Right hindlimb (tissue), 1 donor: ENCODE data around the gene ALDH2.
"Not testable (repeated sequence)": the region's sequence is repeated elsewhere in the genome, so short reads cannot be mapped to it uniquely, and the experiment has no call there.

ENCODE experiments used
- DNase-seq: peaks from one replicate; pipeline ENCODE4 v3.0.0-alpha.2; 2018

The ALDH2 gene

DNA sequence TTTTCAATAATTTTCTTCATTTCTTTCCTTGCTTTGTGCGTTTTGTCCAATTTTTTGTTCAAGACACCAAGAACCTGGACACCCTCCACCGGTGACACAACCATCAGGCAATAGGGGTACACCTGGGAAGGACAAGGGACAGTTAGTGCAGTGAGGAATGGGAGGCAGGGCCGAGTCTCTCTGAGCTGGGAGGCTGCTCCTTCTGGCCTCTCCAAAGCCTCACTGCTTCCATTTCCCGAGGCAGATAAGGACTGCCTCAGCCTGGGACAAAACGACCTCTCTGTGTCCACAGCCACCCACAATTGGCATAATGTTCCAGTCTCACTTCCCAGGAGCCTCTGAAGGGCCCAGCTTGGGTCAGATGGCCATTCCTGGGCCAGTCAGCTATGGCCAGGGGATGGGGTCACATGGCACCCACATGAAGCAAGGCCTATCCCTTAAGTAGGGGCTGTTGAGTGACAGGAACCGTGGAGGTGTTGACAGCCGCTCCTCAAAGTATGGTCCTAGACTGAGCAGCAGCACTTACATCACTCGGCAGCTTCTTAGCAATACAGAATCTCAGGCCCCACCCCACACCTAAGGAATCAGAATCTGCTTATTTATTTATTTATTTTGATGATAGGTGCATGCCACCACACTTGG, 61.7 kb downstream of the ALDH2 start:
- DNase-seq, result no peak

- not testable (repeated sequence) for DNase-seq
These were observed 62.9 kb downstream of the ALDH2 start for GRCh38 chr12:111829635-111830034.

DNA sequence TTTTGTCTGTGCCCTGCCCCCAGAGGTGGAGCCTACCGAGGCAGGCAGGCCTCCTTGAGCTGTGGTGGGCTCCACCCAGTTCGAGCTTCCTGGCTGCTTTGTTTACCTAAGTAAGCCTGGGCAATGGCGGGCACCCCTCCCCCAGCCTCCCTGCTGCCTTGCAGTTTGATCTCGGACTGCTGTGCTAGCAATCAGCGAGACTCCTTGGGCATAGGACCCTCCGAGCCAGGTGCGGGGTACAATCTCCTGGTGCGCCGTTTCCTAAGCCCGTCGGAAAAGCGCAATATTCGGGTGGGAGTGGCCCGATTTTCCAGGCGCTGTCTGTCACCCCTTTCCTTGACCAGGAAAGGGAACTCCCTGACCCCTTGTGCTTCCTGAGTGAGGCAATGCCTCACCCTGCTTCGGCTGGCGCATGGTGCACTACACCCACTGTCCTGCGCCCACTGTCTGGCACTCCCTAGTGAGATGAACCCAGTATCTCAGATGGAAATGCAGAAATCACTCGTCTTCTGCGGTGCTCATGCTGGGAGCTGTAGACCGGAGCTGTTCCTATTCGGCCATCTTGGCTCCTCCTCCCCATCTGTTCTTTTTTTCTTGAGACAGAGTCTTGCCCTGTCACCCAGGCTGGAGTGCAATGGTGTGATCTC, 68.1 kb downstream of the ALDH2 start:
- not testable (repeated sequence) for DNase-seq

GRCh38 chr12:111835531-111836181, 68.9 kb downstream of the ALDH2 start:
- DNase-seq, result not testable (repeated sequence)

DNA sequence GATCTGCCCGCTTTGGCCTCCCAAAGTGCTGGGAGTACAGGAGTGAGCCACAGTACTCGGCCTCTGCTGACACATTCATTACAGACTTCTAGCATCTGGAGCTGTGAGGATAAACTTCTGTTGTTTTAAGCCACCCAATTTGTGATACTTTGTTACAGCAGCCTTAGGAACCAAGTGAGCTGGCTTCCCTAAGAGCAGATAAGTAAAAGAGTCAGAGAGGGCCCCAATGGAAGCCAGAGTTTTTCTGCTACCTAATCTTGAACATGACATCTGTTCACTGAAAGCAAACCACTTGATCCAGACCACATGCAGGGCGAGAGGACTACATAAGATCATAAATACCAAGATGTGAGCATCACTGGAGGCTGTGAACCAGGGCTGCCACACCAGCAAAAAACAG, 71.6 kb downstream of the ALDH2 start:
- no peak for DNase-seq

DNA sequence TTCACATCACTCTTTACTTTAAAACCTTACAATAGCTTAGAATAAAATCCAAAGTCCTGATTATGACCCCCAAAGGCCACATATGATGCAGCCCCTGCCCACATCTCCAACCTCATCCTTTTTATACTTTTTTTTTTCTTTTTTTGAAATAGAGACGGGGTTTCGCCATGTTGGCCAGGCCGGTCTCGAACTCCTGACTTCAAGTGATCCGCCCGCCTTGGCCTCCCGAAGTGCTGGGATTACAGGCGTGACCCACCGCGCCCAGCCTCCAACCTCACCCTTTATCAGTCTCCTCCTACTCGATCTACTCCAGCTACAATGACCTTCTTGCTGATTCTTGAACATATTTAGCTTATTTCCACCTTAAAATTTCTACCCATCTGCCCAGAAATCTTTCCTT, 74.1 kb downstream of the ALDH2 start:
- no peak for DNase-seq

DNA sequence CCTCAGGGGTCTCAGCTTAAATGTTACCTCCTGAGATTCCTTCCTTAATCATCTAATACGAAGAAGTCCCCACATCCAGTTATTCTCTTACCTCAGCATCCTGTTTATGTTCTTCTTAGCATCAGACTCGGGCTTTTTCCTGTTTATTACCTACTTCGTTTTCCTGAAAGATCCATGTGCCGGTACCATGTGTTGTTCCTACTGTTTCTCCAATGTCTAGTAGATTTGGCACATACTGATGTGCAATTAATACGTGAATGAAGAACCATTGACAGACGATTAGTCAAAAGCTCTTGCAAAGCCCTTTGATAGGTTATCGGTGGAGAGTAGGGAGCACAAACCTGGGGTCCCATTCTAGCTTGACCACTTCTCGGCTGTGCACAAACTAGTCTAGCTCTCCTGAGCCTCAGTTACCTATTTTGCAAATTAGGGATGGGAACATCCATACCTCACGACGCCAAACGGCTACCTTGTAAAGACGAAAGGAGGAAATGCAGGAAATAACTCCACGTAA, 74.6 kb downstream of the ALDH2 start:
- no peak for DNase-seq

- peak; percentile 96 for DNase-seq
These were observed 75.2 kb downstream of the ALDH2 start, which contains the start of gene MAPKAPK5 for GRCh38 chr12:111841750-111842555. MAPKAPK5 (plus strand) TSS chr12:111842228; CDS start chr12:111842734, 506 bp downstream.

- DNase-seq, result no peak
These were observed 76.0 kb downstream of the ALDH2 start for GRCh38 chr12:111842556-111843396.

GRCh38 chr12:111846016-111846415, 79.3 kb downstream of the ALDH2 start:
- no peak for DNase-seq

DNA sequence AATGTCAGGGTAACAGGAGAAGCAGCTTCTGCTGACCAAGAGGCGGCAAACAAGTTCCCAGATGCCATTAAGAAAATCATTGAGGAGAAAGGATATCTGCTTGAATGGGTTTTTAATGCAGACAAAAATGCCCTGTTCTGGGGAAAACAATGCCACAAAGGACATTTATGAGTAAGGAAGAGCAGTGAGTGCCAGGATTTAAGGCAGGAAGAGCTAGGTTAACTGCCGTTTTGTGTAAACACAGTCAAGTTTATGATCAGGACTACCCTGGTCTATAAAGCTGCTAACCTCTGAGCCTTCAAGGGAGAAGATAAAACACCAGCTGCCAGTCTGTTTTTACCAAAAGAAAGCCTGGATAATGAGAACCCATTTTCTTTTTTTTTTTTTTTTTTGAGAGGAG, 83.8 kb downstream of the ALDH2 start:
- DNase-seq, result no peak

- DNase-seq, result no peak
These were observed 91.5 kb downstream of the ALDH2 start for GRCh38 chr12:111858186-111858585.

- no peak for DNase-seq
These were observed 92.0 kb downstream of the ALDH2 start for GRCh38 chr12:111858778-111859177.

- no peak for DNase-seq
These were observed 98.2 kb downstream of the ALDH2 start for GRCh38 chr12:111864913-111865312.
